Measurements from ENCODE around the gene EFCAB11. TPM values are rescaled to one million over a fixed set of nuclear protein-coding genes. Genes with fewer than 3 reads are reported as not detected.

Gene EFCAB11
- total and polyA plus RNA-seq, 2 donors (not counting 1 experiment from before 2014, with no cell fraction given) = 2.6 to 4.0 TPM

DNA sequence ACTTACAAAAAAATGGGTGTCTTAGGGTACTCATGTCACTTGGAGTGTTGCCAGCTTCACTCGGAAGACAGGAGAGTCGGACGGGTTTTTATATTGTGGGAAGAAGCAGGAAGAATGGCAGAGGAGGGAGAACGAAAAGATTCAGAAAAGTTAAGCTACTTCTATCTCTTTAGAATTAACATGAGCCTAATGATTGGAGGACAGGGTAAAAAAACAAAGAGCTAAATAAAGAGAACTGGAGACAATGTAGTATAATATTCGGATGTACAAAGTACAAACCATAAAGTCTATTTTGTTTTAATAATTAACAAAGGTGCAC lies 43.9 kb downstream of the EFCAB11 start:
- no peaks in the 10 kb centered on the region for H3K27me3 ChIP-seq (ENCODE audit: control insufficient read depth, insufficient read depth, low read length)
- no peaks in the 10 kb centered on the region for H3K36me3 ChIP-seq (ENCODE audit: control insufficient read depth, insufficient read depth, low read length)
- H4K20me1 ChIP-seq (ENCODE audit: control insufficient read depth, extremely low read depth, insufficient read depth, low read length) = no peaks in the 10 kb centered on the region
- H3K4me2 ChIP-seq (ENCODE audit: extremely low read depth, insufficient read depth, low read length) = no peak overlapping the region
- no peak overlapping the region for H3K9ac ChIP-seq (ENCODE audit: insufficient read depth, low read length)
- no peaks in the 10 kb centered on the region for H3K9me3 ChIP-seq (ENCODE audit: control insufficient read depth, insufficient read depth, low read depth, low read length)
- no peaks in the 10 kb centered on the region for H3K79me2 ChIP-seq (ENCODE audit: control insufficient read depth, insufficient read depth, low read length)
- no peak overlapping the region for H2AFZ ChIP-seq (ENCODE audit: low read length)
- peaks cover 15% of the 10 kb centered on the region for H3K4me1 ChIP-seq (ENCODE audit: control insufficient read depth, extremely low read depth, insufficient read depth, low read length)
- no peak overlapping the region for H3K4me3 ChIP-seq (replicated peaks in 1 of 4; ENCODE audit: control extremely low read depth in 1 of 4, insufficient read depth in 1 of 4, low read depth in 3 of 4, low read length in 4 of 4)
- DNase-seq (ENCODE audit: low read depth in 2 of 2) = no peak
- TF ChIP-seq, protein P1, sequence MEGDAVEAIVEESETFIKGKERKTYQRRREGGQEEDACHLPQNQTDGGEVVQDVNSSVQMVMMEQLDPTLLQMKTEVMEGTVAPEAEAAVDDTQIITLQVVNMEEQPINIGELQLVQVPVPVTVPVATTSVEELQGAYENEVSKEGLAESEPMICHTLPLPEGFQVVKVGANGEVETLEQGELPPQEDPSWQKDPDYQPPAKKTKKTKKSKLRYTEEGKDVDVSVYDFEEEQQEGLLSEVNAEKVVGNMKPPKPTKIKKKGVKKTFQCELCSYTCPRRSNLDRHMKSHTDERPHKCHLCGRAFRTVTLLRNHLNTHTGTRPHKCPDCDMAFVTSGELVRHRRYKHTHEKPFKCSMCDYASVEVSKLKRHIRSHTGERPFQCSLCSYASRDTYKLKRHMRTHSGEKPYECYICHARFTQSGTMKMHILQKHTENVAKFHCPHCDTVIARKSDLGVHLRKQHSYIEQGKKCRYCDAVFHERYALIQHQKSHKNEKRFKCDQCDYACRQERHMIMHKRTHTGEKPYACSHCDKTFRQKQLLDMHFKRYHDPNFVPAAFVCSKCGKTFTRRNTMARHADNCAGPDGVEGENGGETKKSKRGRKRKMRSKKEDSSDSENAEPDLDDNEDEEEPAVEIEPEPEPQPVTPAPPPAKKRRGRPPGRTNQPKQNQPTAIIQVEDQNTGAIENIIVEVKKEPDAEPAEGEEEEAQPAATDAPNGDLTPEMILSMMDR (conservative IDR thresholded peaks at IDR 0.05 in 1 of 2, IDR thresholded peaks at IDR 0.05 in 1 of 2; ENCODE audit: low read depth in 1 of 2, low read length in 2 of 2) = no peak
- no peak for TF ChIP-seq EZH2 (IDR thresholded peaks at IDR 0.05; ENCODE audit: low read length, missing control alignments)
- H3K27ac ChIP-seq (ENCODE audit: insufficient read depth, low read length) = no peak overlapping the region

DNA sequence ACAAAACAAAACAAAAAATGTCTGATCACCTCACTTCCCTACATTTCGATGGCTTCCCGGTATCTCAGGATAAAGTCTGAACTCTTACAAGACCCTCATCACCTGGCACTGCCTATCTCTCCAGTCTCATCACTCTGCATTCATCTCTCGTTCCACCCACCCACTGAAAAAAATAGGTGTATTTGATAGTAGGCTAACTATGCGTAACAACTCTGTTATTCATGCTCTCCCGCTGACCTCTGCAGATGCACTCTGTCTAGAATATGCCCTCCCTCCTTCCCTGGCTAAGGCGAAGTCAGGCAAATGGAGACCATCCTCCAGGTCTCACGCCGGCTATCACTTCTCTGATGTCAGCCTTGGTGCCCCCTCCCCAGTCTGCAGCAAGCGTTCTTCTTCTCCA lies 44.9 kb downstream of the EFCAB11 start:
- no peaks in the 10 kb centered on the region for H3K79me2 ChIP-seq (ENCODE audit: control insufficient read depth, insufficient read depth, low read length)
- H3K9me3 ChIP-seq (ENCODE audit: control insufficient read depth, insufficient read depth, low read depth, low read length) = no peaks in the 10 kb centered on the region
- no peaks in the 10 kb centered on the region for H3K27me3 ChIP-seq (ENCODE audit: control insufficient read depth, insufficient read depth, low read length)
- H3K9ac ChIP-seq (ENCODE audit: insufficient read depth, low read length) = no peak overlapping the region
- TF ChIP-seq, protein P1 (conservative IDR thresholded peaks at IDR 0.05 in 1 of 2, IDR thresholded peaks at IDR 0.05 in 1 of 2; ENCODE audit: low read depth in 1 of 2, low read length in 2 of 2) = no peak
- TF ChIP-seq EZH2 (IDR thresholded peaks at IDR 0.05; ENCODE audit: low read length, missing control alignments) = no peak
- no peak overlapping the region for H3K4me3 ChIP-seq (replicated peaks in 1 of 4; ENCODE audit: control extremely low read depth in 1 of 4, insufficient read depth in 1 of 4, low read depth in 3 of 4, low read length in 4 of 4)
- DNase-seq (ENCODE audit: low read depth in 2 of 2) = no peak
- no peak overlapping the region for H3K27ac ChIP-seq (ENCODE audit: insufficient read depth, low read length)
- H3K4me1 ChIP-seq (ENCODE audit: control insufficient read depth, extremely low read depth, insufficient read depth, low read length) = peaks cover 15% of the 10 kb centered on the region
- no peaks in the 10 kb centered on the region for H3K36me3 ChIP-seq (ENCODE audit: control insufficient read depth, insufficient read depth, low read length)
- no peak overlapping the region for H3K4me2 ChIP-seq (ENCODE audit: extremely low read depth, insufficient read depth, low read length)
- H4K20me1 ChIP-seq (ENCODE audit: control insufficient read depth, extremely low read depth, insufficient read depth, low read length) = no peaks in the 10 kb centered on the region
- H2AFZ ChIP-seq (ENCODE audit: low read length) = no peak overlapping the region

DNA sequence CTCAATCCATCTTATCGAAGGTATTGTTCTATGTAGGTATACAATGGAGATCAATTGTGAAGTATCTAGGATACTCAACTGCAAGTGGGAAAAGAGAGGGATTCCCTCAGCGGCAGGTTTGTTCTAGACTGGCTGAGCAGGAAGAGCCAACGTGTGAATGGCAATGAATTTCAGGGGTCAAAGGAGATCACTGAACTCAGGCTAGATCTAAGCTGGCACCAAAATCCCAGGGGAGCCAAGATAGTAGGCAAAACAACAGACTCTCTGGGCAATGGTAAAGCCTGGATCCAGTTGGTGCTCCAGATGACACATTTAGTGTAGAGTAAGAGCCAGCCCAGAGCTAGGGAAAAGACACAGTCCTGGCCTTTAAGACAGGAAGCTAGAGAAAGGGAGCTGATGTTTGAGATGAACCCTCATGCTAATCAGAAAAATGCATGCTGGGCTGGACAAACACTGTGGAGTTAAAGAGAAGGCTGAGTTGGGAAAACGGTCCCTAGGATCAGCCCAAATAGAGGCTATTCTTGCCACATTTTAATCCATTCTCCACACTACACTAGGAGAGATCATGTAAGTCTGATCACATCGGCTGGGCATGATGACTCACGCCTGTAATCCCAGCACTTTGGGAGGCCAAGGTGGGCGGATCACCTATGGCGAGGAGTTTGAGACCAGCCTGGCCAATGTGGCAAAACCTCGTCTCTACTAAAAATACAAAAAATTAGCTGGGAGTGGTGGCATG lies 45.6 kb downstream of the EFCAB11 start:
- no peak overlapping the region for H3K27ac ChIP-seq (ENCODE audit: insufficient read depth, low read length)

More for the DNA sequence above, 45.6 kb downstream of the EFCAB11 start:
- H3K4me1 ChIP-seq (ENCODE audit: control insufficient read depth, extremely low read depth, insufficient read depth, low read length) = peaks cover 15% of the 10 kb centered on the region
- H3K9me3 ChIP-seq (ENCODE audit: control insufficient read depth, insufficient read depth, low read depth, low read length) = no peaks in the 10 kb centered on the region
- DNase-seq (ENCODE audit: low read depth in 2 of 2) = peak in 1 of 2 donors; percentile 50
- H3K27me3 ChIP-seq (ENCODE audit: control insufficient read depth, insufficient read depth, low read length) = no peaks in the 10 kb centered on the region
- H4K20me1 ChIP-seq (ENCODE audit: control insufficient read depth, extremely low read depth, insufficient read depth, low read length) = no peaks in the 10 kb centered on the region
- H3K79me2 ChIP-seq (ENCODE audit: control insufficient read depth, insufficient read depth, low read length) = no peaks in the 10 kb centered on the region
- no peak overlapping the region for H3K9ac ChIP-seq (ENCODE audit: insufficient read depth, low read length)
- H3K36me3 ChIP-seq (ENCODE audit: control insufficient read depth, insufficient read depth, low read length) = no peaks in the 10 kb centered on the region
- H3K4me3 ChIP-seq (replicated peaks in 1 of 4; ENCODE audit: control extremely low read depth in 1 of 4, insufficient read depth in 1 of 4, low read depth in 3 of 4, low read length in 4 of 4) = no peak overlapping the region
- no peak overlapping the region for H2AFZ ChIP-seq (ENCODE audit: low read length)
- H3K4me2 ChIP-seq (ENCODE audit: extremely low read depth, insufficient read depth, low read length) = no peak overlapping the region
- no peak for TF ChIP-seq EZH2 (IDR thresholded peaks at IDR 0.05; ENCODE audit: low read length, missing control alignments)

Data from fibroblast of lung (primary cell).